Thyroid gland (tissue), 4 donors: Measurements from ENCODE around the gene AMMECR1.

Experiments used
- POLR2A ChIP-seq, 2 donors: fragments of 450-650 bp; IDR thresholded peaks; one replicate each; pipeline ENCODE4 v1.6.1; 2017; ENCODE audit warnings: antibody characterized with exemption in 2 of 2, mild to moderate bottlenecking in 2 of 2, moderate library complexity in 1 of 2
- TF ChIP-seq, protein P1 (sequence below), 6 experiments: fragments of 200-600 bp in 3 of 6; fragments of 450-650 bp in 3 of 6; sonication (generic) in 3 of 6; IDR thresholded peaks; one replicate each; pipeline ENCODE4 v1.5.1; 2016 to 2019; ENCODE audit warnings: antibody characterized with exemption in 6 of 6, mild to moderate bottlenecking in 2 of 6, inconsistent platforms in 1 of 6, moderate library complexity in 1 of 6

DNA sequence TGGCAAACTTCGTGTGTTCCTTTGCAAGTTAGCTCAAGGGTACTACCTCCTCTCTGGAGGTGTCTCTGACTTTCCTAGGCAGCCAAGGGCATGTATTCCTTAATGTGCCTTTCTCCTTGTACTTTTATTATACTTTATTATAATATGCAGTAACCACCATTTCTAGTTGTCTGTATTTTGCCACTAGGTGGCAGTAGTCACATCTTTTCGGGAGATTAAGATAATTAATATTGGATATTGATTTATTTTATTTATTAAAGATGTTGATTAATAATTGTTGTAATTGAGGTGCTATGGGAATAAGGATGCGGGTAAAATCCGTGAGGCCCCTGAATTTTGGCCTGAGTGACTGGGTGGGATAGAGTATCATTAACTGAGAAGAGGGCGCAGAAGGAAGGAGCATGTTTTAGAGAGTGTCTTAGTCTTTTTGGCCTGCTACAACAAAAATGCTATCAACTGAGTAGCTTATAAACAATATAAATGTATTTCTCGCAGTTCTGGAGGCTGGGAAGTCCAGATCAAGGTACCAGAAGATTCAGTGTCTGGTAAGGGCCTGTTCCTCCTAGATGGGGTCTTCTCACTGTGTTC is 161.6 kb downstream of the AMMECR1 start:
- TF ChIP-seq, protein P1, sequence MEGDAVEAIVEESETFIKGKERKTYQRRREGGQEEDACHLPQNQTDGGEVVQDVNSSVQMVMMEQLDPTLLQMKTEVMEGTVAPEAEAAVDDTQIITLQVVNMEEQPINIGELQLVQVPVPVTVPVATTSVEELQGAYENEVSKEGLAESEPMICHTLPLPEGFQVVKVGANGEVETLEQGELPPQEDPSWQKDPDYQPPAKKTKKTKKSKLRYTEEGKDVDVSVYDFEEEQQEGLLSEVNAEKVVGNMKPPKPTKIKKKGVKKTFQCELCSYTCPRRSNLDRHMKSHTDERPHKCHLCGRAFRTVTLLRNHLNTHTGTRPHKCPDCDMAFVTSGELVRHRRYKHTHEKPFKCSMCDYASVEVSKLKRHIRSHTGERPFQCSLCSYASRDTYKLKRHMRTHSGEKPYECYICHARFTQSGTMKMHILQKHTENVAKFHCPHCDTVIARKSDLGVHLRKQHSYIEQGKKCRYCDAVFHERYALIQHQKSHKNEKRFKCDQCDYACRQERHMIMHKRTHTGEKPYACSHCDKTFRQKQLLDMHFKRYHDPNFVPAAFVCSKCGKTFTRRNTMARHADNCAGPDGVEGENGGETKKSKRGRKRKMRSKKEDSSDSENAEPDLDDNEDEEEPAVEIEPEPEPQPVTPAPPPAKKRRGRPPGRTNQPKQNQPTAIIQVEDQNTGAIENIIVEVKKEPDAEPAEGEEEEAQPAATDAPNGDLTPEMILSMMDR (IDR thresholded peaks at IDR 0.05): peak in 5 of 6 experiments; percentile 33 to 48 (median 40)
- no peak for TF ChIP-seq POLR2A (IDR thresholded peaks at IDR 0.05)
